Measurements from ENCODE around the gene ZNF512B.

GRCh38 chr20:63958964-63959698 is 10.6 kb downstream of the ZNF512B start:
- TF ChIP-seq CTCF (IDR thresholded peaks at IDR 0.05) (no peak), POLR2A (IDR thresholded peaks at IDR 0.05) (no peak)
